HPDE6-E6E7 (cell line): ENCODE data around the gene HTRA3.
"Not testable (repeated sequence)": the region's sequence is repeated elsewhere in the genome, so short reads cannot be mapped to it uniquely, and the experiment has no call there.

Experiments used
- DNase-seq: peaks from one replicate; pipeline ENCODE4 v3.0.0; 2011; ENCODE audit warnings: missing footprints; ENCODE audit errors: extremely low spot score

The HTRA3 gene

DNA sequence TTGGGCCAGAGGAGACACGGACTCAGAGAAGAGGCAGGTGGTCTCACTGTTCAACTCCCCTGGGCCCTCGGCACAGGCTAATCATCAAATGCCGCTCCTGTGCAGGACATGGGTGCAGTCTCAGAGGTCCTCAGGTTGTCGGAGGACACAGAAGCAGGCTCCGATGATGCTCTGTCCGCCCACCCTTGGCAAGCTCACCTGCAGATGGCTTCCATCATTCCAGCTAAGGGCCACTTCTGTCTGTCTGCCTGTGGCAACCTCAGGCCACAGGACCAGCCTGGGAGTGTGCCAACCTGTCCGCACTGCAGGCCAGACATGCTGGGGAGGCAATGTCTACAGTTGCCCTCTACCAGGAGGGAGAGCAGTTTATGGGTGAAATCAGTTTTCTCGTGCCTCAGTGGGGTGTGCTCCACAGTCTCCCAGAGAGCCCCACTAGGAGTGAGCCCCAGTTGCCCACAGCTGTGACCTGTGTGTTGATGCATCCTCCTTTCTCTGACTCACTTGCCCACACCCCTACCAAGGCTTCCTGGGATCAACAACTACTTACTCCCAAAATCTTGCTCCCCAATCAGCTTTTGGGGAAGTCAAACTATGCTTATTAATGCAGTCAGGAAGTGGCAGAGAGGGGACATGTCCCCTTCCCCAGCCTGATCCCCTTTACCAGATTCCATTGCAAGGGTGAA lies 55.9 kb downstream of the HTRA3 start:
- no peak for DNase-seq

DNA sequence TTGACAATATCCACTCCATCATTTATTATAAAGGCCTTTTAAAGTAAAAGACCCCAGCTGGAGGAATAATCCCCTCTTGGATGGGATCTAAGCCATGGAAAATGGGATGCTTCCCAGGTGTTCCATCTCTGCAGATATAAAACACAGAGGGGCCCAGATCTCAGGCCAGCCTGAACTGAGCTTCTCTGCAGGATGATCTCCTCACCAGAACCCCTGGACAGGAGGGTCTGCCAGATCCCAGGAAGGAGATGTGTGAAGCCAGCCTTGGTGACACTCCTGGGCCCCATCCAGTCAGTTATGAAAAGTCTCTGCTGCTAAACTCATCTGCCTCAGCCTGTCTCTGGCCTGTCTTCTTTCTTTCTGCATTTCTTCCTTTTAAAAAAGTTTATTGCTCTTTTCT lies 56.7 kb downstream of the HTRA3 start:
- no peak for DNase-seq

DNA sequence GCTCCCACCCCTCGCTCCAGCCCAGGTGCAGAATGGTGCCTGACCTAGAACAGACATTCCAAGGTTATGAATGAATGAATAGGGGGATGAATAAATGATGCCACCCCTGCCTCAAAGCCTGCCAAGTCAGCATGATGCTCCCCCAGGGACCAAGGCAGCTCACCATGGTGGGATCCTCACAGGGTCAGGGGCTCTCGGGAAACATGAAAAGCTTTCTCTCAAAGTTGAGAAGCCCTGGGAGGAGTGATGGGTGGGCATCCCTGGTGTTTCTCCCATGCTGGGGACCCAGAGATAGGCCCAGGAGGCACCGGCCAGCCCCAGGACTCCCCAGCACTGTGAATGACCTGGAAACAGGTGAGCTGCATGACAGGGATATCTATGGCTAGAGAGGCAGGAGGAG lies 58.9 kb downstream of the HTRA3 start:
- DNase-seq: no peak

DNA sequence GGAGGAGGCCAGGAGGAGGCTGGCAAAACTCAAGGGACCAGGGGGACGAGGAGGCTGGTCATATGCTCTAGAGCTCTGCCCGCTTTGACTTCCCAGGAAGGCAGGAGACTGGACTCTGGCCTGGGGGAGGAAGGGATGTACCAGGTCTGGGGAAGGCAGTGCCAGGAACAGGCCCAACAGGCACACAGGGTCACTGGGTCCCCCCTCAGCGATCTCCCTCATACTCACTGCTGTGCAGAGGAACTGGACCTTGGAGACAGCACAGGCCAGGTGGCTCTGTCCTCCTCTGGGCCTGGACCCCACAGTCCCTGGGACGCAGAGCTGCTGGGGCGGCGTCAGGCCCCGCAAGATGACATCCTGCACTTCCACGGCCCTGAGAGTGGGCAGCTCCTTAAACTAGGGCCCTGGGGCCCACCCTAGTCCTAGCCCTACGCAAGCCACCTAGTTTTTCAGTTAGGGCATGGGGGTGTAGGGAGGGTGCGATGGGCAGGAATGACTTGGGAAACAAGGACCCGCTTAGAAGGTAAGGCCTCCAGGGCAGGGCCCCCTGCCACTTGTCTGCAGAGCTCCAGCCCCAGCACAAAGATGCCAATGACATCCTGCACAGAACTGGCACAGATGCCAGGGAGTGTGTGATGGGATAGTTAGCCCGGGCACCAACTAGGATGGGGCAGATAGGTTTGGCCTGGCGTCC lies 59.5 kb downstream of the HTRA3 start:
- DNase-seq: no peak

DNA sequence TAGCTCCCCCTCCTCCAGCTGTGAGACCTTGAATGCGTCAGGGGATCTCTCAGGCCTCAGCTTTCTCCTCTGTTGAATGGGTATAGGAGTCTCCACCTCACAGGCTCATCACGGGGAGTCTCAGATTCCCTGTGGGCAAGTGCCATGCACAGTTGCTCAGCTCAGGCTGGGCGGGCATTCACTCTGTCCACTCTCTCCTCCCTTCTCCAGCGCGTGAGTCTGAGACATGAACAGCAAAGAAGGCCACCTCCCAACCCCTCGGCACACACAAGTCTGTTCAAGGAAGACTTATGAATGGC lies 60.0 kb downstream of the HTRA3 start:
- DNase-seq: no peak

DNA sequence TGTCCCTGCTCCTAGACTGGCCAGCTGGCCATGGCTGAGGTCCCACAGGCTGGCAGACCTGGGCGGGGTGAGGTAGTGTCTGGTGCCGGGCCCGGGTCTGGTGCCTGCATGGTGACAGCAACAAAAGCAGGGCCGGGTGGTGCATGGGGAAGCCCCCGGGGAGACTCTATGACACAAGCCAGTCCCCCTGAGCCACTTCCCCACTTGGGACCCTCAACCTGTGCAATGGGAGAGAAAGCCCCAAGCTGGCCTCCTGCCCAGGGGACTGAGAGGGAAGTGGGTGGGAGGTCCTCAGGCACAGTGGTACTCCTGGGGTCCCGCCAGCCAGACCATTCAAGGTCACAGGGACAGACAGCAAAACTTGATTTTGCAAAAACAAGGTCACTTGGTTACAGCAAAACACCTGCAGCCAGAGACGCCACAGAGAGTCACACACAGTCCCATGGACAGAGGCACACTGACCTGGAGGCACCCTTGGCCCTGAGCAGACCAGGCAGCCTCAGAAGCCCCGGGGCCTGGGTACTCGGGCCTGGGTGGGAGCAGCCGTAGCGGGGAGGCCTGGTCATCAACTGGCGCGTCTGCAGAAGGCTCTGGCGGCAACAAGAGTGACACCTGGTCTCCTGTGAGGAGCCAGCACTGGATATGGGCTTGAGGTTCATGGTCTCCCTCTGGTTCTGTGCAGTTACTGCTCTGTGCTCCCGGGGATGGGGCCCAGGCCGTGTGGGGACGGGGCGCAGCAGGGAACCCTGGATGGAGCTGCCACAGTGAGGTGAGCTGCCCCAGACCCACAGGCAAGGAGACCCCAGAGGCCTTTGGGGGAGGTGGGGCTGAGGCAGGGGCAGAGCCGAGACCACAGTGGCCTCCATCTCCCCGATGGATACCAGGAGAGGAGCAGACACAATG lies 60.6 kb downstream of the HTRA3 start:
- no peak for DNase-seq

DNA sequence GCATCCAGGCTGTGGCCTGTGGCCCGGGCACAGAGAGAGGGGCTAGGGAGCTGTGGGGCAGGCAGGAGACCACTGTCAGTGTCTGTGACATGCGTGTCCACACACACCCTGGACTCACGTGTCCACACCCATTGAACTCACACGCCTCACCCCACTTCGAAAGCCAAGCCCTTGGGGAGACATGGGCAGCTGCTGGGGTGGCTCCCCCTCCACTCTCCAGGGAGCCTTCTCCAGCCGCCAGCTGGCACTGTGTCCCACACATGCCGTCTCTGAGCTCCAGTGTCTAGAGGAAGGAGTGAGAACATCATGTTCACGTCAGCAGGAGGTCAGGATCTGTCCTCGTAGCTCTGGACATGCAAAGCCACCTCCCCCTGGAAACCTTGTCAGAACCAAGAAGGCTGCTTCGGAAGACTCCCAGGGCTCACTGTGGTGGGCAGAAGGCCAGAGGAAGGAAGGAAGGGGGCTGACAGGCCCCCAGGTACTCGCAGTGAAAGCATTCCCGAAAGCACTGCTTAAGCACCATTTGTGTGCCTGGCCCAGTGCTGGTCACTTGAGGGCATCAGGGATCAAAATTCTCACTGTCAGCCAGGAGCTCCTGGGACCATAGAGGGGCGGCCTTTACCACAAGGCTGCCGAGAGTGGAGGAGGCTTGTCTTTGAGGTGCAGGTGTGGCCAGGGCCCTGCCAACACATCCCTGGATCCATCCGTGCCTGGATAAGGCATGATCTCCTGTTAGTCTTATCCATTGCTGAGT lies 61.4 kb downstream of the HTRA3 start:
- DNase-seq: no peak

DNA sequence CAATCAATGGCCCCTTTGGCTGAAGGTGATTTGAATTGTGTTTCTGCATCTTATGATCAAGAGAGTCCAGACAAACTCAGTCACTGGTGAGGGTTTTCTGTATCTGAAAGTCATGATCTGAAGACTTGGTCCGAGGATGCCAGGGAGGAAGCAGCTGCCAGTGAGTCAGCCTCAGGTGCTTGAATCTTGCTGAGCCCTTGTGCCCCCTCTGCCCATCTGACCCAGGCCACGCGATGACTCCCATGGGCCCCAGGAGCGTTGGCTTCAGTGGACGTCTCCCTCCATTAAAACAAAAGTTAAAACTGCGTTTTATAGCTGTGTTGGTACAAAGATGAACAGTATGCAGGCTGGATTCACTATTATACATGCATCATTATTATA lies 62.0 kb downstream of the HTRA3 start:
- no peak for DNase-seq

DNA sequence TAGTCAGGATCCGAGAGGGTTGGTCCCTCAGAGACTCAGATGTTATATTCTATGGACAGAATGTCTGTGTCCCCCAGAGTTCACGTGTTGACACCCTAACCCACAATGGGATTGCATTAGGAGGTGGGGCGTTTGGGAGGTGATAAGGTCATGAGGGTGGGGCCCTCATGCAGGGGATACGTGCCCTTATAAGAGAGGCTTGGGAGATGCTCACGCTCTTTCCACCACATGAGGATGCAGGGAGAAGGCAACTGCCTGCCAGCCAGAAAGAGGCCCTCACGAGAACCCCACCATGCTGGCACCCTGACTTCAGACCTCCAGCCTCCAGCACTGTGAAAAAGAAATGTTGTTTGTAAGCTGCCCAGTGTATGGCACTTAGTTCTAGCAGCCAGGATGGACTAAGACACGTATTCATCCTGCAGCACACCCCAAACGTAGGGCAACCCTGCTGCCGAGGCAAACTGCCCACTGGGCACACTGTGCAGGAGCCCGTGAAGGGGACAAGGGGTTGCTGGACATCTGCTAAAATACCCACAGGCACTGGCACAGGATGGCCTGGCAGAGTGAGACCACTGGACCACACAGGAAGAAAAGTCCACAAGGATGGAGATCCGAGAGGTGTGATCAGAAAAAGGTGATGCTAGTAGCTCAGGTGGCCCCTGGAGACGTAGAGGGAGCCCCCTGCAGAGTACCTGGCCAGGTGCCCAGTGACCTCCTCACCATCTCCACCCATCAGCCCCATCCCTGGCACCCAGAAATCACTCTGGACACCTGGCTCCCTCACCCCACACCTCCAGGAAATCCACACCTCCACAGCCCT lies 62.7 kb downstream of the HTRA3 start:
- no peak for DNase-seq

DNA sequence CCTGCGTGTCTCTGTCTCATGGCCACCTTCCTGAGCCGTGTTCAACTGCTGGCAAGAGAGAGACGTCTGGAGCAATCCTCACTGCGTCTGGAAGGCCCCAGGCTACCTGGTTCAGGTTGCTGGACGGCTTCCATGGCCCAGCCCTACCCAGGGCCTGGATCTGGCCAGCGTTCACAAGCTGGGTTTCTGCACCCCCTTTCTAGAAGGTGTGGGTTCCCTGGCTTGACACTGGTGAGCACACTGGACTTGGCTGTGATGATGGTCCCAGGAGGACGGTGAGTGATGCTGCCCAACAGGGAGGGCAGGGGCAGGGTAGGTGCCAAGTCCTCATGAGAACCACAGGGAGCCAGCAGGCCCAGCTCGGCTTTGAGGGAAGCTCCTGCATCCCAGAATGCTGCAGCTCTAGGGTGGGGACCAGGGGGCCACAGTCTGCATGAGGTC lies 63.4 kb downstream of the HTRA3 start:
- no peak for DNase-seq

DNA sequence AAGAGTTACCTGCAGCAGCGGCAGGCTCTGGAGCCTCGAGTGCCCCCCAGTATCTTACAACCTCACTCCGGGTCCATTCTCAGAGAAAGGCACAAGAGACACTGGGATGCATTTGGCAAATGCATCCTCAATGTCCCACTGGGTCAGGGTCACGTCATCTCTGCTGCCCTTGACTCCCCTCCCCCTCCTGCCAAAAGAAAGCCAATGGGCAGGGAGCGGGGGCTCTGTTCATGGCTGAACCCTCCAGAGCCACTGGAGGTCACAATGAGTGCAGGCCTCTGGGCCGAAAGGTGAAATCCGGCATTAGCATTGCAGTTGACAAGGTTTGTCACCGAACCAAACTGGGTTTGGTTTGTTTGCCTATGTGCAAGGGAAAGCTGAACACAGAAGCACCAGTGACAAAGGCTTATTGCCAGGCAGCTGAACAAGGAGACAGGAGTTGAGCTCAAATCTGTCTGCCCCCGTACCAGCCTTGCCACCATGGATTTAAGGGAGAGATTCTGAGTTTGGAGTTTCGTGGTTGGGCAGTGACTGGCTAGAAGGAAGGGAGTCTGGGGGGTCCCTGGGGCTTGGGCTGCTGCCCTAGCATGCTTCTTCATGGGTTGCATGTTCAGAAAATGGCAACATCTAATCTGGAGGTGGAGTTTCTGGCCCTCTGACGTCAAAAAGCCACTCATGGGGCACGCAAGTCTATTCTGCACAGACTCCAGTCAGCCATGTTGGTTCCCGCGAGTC lies 64.3 kb downstream of the HTRA3 start:
- no peak for DNase-seq

DNA sequence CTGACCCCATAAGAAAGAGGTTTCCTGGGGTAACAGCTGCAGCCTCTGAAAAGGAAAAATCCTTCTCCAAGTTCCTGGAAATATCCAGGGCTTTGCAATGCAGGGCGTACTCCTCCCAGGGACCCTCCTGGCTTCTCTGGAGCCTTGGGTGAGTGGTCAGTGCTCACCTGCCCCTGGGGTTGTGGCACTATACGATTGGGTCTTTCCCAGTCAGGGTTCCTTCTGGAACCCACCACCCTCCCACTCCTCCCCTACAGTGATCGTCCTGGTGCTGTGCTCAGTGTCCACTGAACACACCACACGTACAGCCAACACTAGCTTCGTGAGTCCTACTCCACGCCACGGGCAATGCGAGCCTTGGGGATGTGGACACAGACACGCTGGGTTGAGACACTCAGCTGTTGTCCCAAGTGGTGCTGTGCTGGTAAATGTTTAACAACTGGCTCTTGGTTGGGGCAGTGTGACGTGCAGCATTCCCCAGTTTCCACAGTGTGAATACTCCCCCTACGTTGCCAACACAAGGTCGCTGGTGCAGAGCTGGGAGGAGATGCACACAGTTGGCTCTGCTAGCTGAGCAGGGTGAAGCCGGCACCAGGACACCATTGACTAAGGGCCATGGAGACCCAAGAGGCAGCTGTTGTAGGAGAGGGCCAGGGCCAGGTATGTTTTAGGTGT lies 65.4 kb downstream of the HTRA3 start:
- DNase-seq: no peak

DNA sequence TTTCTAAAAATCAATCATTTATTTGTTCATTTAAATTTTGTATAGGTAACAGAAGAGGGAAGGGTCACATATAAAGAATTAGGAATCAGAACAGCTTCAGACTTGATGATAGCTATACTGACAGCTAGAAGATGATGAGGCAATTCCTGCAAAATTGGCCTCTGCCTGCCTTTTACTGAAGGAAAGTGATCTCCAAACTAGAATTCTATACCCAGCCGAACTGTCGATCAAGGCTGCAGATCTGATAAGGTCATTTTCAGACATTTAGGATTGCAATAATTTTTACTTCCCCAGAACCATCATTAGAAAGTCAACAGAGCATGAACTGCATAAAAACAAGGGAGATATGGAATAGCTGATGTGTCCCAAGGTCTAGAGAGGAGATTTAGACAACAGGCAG lies 66.3 kb downstream of the HTRA3 start:
- DNase-seq: no peak

DNA sequence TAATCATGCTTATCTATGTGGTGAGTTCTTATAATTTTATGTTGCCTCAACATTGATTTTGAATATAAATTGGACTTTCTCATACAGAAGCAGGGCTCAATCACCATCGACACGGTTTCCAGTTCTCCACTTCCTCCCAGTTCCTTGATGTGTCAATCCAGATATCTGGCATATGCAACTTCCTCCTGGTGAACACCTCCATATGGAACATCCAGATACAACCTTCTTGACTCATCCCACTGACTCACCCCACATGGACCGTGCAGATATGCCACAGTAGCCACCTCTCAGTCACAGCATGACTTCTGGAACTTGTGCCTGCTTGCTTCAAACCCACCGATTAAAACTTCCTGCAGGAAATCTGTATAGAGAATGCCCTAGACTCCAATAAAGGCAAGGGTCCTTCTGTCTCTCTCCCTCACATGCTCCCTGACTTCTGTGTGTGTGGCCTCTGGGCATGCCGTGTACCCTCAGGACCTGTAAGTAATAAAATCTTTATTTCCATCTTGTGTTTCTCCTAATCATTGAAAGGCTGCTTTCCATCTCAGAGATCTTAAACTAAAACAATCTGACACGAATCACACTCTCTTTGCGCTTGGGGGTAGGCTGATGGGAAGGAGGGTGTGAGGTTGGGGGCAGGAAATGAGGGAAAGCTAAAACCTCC lies 67.0 kb downstream of the HTRA3 start:
- DNase-seq: peak; percentile 87

DNA sequence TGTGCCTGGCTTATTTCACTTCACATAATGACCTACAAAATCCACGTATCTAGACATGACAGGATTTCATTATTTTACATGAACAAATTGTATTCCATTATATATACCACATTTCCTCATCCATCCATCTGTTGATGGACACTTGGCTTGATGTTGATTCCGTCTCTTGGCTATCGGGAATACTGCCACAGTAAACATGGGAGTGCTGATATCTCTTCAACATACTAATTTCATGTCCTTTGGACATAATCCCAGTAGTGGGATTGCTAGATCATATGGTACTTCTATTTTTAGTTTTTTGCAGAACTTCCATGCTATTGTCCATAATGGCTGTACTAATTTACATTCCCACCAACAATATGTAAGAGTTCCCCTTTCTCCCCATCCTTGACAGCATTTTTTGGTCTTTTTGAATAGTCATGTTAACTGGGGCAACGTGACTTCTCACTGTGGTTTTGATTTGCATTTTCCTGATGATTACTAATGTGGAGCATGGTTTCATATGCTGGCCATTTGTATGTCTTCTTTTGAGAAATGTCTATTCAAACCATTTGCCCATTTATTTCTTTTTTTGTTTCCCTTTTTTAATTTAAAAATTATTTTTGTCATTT lies 68.9 kb downstream of the HTRA3 start:
- DNase-seq: no peak

DNA sequence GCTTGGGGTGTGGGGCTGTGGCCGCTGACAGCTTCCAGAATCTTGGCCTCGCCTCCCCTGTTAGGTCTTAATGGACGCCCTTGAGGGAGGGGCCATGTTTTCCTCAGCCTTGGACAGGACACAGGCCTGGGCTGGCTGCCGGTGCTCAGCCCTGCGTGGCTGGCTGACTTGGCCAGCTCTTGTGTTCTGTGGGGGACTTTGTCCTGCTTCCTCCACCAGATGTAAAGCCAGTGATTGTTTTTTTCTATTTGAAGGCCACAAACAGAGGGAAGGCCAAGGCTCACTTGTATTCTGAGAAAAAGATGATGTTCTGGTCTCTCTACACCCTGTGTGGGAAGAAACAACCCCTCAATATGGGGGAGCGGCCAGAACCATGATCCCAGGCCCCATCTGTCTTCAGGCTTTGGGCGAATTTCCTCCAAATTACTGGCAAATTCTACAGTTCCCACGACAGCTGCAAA lies 71.3 kb downstream of the HTRA3 start:
- DNase-seq: no peak

DNA sequence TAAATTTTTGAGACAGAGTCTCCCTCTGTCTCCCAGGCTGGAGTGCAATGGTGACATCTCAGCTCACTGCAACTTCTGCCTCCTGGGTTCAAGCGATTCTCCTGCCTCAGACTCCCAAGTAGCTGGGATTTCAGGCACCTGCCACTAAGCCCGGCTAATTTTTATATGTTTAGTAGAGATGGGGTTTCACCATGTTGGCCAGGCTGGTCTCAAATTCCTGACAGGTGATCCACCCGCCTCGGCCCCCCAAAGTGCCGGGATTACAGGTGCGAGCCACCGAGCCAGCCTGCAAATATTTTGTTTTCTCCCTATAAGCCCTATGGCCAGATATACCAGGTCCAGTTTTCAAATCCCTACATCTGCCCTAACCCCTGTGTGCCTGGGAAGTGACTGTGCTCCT lies 71.7 kb downstream of the HTRA3 start:
- not testable (repeated sequence) for DNase-seq

DNA sequence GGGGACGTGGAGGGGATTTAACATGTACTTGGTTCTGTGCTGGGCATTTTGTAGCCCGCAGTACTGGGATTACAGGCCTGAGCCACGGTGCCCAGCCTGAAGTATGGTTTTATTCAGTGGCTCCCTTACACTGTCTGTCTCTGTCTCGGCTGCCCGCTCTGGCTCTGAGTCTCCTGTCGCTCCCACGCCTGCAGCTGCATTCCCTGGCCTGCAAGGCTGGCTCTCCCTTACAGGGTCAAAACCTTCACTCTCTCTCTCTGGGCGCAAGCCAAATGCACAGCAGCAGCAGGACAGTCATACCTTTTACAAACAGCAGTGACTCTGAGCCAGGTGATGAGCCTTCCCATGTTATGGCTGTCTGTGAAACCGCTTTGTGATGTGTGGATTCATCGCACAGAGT lies 72.1 kb downstream of the HTRA3 start:
- no peak for DNase-seq
